Heart left ventricle (tissue), 13 donors: ENCODE results near the gene HAO1.

Source experiments
- POLR2A ChIP-seq, 2 donors: fragments of 450-650 bp; IDR thresholded peaks; one replicate each; pipeline ENCODE4 v1.6.1; 2017; ENCODE audit warnings: antibody characterized with exemption in 2 of 2, mild to moderate bottlenecking in 2 of 2, moderate library complexity in 2 of 2
- TF ChIP-seq, protein P1 (sequence below), 12 donors: fragments of 200-600 bp; sonication (generic) in 4 of 12; IDR thresholded peaks; one replicate each; pipeline versions ENCODE4 v1.5.0 to v1.8.0; 2018 to 2022; ENCODE audit warnings: antibody characterized with exemption in 12 of 12, mild to moderate bottlenecking in 5 of 12
- donor health status: ischemic (EF 13 %, LVEDD 7.1; RV severe dilation, severe dysfunction).
- donor health status: DM: no; HTN: yes; CAD: no.
- donor health status: DM: no; HTN: no; CAD: no.
- donor health status: ischemic (EF 25% LVEDD 6.9; RV normal size, moderate dysfunction).
- donor health status: ischemic (EF 25% LVEDD 5.7; RV mildly dilated, moderate dysfunction).
- donor health status: ischemic (EF 35%, LVEDD 5.7; RV mildly dilated, moderate dysfunction).
- donor health status: nonischemic (EF 11% LVEDD 7.7; RV severe dilation, severe dysfunction).
- donor health status: DM: yes; HTN: yes; CAD: no.
- donor health status: PGD.
- donor health status: ischemic (EF 29% LVEDD 5.4; RV normal size, mild dysfunction).
- donor health status: nonischemic (EF 23%, LVEDD 6.1; RV moderate dilation, normal function).

DNA sequence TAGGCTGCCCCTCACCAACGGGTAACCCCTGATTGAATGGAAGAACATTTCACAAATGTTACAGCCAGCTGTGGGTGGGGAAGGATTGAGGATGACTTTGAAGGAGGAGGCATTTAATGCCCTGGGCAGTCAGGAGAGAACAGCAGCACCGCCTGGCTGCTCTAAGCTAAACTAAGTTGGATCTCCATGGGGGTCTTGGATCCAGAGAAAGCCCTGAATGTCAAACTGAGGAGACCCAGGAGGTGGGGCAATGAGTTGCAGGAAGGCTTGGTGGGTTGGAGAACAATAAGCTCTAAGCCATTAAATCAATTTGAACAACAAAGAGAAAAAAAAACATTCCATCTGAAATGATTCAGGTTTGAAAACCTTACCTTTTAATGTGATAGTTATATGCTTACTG, 43.9 kb upstream of the HAO1 start:
- TF ChIP-seq, protein P1, sequence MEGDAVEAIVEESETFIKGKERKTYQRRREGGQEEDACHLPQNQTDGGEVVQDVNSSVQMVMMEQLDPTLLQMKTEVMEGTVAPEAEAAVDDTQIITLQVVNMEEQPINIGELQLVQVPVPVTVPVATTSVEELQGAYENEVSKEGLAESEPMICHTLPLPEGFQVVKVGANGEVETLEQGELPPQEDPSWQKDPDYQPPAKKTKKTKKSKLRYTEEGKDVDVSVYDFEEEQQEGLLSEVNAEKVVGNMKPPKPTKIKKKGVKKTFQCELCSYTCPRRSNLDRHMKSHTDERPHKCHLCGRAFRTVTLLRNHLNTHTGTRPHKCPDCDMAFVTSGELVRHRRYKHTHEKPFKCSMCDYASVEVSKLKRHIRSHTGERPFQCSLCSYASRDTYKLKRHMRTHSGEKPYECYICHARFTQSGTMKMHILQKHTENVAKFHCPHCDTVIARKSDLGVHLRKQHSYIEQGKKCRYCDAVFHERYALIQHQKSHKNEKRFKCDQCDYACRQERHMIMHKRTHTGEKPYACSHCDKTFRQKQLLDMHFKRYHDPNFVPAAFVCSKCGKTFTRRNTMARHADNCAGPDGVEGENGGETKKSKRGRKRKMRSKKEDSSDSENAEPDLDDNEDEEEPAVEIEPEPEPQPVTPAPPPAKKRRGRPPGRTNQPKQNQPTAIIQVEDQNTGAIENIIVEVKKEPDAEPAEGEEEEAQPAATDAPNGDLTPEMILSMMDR (IDR thresholded peaks at IDR 0.05), result no peak
- no peak for TF ChIP-seq POLR2A (IDR thresholded peaks at IDR 0.05)
